HFFc6 (cell line): Measurements from ENCODE around the gene SLITRK1. TPM values are rescaled to one million over a fixed set of nuclear protein-coding genes. Genes with fewer than 3 reads are reported as not detected.

Experiments used
- DNase-seq: peaks from one replicate; pipeline ENCODE4 v3.0.0-alpha.2; 2018
- H3K27ac Mint-ChIP-seq: 2 replicates; pipeline ENCODE4 v1.8.0; 2020; ENCODE audit warnings: mild to moderate bottlenecking, mixed read lengths
- H3K27me3 Mint-ChIP-seq: 2 replicates; pipeline ENCODE4 v1.8.0; 2021; ENCODE audit warnings: mild to moderate bottlenecking, moderate library complexity, mixed read lengths; ENCODE audit not compliant: insufficient read depth
- H3K36me3 Mint-ChIP-seq: 2 replicates; pipeline ENCODE4 v1.8.0; 2021; ENCODE audit warnings: low read depth, mixed read lengths
- H3K4me1 Mint-ChIP-seq: 2 replicates; pipeline ENCODE4 v1.8.0; 2020; ENCODE audit warnings: low read depth, mixed read lengths
- H3K4me3 Mint-ChIP-seq: 2 replicates; pipeline ENCODE4 v1.8.0; 2020; ENCODE audit warnings: mild to moderate bottlenecking, moderate library complexity, mixed read lengths
- H3K9me3 Mint-ChIP-seq: 2 replicates; pipeline ENCODE4 v1.8.0; 2020; ENCODE audit warnings: mild to moderate bottlenecking, mixed read lengths
- total RNA-seq, 6 experiments: library from RNA; stranded (reverse); fragmentation: NEBNext Ultra II Directional; extraction: Animal tissue kit (Norgen Biotek cat#: 25700); gene quantifications; 2 replicates in 1 of 6; 3 replicates in 5 of 6; pipeline ENCODE4 v1.2.3, GENCODE V29; 2021
- TF ChIP-seq, protein P1 (sequence below): fragments of 200-600 bp; sonication (generic); IDR thresholded peaks from 2 replicates; pipeline ENCODE4 v1.5.0; 2021; ENCODE audit warnings: antibody characterized with exemption, mild to moderate bottlenecking

The SLITRK1 gene
- total RNA-seq, 6 experiments from 2014 or later = 9.1 to 23.2 (median 11.1) TPM

DNA sequence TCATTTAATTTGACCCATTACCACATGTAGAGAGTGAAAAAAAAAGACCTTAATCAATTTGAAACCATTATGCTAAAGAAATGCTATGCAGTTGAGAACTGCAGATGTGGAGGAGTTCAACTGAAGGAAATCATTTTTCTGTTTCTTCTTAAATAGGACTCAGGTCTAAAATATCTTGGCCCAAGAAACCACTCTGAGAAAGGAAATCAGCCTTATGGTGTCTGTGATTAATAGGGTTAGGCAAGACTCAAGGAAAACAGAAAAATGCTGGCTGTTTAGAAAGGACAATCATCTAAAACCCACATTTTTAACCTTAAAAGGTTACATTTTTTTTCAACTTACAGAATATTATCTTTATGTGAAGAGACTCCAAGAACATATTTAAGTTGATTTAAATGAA lies 1.9 kb upstream of the SLITRK1 start:
- Mint-ChIP-seq H3K27me3 (peaks cover 6% of the 10 kb centered on the region; the same call in 1 of the 2 replicates), H3K4me3 (0 out of 2 replicates have a peak overlapping the region, but pooled peaks have one; percentile 90), H3K9me3 (peaks cover 7% of the 10 kb centered on the region; the same call in 1 of the 2 replicates), H3K4me1 (peaks cover 58% of the 10 kb centered on the region), H3K36me3 (peaks cover 9% of the 10 kb centered on the region), H3K27ac (no peak overlapping the region; the same call in 1 of the 2 replicates)
- TF ChIP-seq, protein P1, sequence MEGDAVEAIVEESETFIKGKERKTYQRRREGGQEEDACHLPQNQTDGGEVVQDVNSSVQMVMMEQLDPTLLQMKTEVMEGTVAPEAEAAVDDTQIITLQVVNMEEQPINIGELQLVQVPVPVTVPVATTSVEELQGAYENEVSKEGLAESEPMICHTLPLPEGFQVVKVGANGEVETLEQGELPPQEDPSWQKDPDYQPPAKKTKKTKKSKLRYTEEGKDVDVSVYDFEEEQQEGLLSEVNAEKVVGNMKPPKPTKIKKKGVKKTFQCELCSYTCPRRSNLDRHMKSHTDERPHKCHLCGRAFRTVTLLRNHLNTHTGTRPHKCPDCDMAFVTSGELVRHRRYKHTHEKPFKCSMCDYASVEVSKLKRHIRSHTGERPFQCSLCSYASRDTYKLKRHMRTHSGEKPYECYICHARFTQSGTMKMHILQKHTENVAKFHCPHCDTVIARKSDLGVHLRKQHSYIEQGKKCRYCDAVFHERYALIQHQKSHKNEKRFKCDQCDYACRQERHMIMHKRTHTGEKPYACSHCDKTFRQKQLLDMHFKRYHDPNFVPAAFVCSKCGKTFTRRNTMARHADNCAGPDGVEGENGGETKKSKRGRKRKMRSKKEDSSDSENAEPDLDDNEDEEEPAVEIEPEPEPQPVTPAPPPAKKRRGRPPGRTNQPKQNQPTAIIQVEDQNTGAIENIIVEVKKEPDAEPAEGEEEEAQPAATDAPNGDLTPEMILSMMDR = no peak
- peak; percentile 59 for DNase-seq

DNA sequence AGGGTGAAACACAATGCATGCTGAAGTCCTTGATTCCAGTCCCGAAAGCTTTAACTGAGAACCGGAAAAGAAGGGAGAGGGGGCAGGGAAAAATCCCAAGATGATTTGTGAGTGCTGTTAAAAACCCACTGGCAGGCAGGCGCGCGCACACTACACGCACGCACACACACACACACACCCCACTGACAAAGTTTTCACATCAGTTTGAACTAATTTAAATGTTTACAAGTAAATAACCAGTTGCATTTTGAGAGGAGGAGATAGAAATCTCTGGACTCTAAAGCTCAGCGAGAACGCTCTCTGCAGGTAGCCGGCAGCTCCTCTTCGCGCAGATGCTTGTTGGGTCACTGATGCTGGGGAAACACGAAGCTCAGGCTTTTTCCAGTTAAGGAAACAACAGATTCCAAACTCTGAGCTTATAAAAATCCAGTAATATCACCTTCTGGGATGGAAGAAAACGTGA lies 818 bp upstream of the SLITRK1 start:
- peak overlapping the region; percentile 90 for H3K4me3 Mint-ChIP-seq
- H3K4me1 Mint-ChIP-seq = peaks cover 69% of the 10 kb centered on the region
- peaks cover 7% of the 10 kb centered on the region; the same call in 1 of the 2 replicates for H3K27me3 Mint-ChIP-seq
- peaks cover 18% of the 10 kb centered on the region for H3K36me3 Mint-ChIP-seq
- DNase-seq = no peak
- H3K27ac Mint-ChIP-seq = no peak overlapping the region; the same call in 1 of the 2 replicates
- peaks cover 9% of the 10 kb centered on the region; the same call in 1 of the 2 replicates for H3K9me3 Mint-ChIP-seq
- TF ChIP-seq, protein P1 = no peak

DNA sequence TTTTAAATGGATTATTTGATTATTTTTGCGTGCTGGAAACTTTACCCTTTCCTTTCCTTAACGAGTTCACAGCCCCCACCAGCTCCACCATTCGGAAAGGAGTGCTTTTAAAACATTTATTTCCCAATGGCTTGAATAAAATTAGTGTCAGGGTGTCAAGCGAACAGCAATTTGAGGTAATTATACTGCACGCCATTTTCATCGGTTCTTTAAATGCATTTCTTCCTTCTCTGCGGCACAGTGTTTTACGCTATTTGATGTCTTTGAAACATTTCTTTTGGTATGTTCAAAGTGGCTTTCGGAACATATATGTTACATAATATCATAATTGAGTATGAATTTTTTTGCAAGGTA lies 309 bp upstream of the SLITRK1 start:
- Mint-ChIP-seq H3K4me3 (peak overlapping the region; percentile 90), H3K4me1 (peaks cover 74% of the 10 kb centered on the region), H3K27ac (no peak overlapping the region), H3K27me3 (peaks cover 7% of the 10 kb centered on the region; the same call in 1 of the 2 replicates), H3K36me3 (peaks cover 18% of the 10 kb centered on the region), H3K9me3 (peaks cover 9% of the 10 kb centered on the region; the same call in 1 of the 2 replicates)
- no peak for DNase-seq
- TF ChIP-seq, protein P1 = no peak

DNA sequence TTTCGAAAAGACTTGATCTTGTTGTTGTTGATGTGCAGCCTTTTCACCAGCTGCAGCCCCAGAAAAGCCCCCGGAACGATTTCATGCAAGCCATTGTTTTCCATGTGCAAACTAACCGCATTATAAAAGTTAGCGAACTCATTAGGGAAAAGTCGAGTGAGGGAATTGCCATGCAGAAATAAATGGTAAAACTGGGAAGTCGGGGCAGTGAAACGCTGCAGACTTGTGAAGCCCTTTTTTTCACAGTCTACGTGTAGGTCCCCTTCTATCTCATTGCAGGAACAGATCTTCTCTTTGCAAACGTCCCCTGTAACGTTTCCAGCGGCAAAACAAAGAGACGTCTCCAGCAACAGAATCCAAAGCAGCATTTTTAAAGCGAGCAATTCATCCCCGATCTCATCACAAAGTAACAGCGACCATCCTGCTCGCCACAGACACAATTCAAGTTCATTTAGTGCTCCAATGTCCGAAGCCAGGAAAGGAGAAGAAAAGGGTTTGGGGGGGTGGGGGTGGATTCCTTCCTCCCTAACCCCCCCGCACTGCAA lies 1.1 kb downstream of the SLITRK1 start:
- H3K9me3 Mint-ChIP-seq = peaks cover 9% of the 10 kb centered on the region; the same call in 1 of the 2 replicates
- TF ChIP-seq, protein P1 = no peak
- peaks cover 7% of the 10 kb centered on the region; the same call in 1 of the 2 replicates for H3K27me3 Mint-ChIP-seq
- DNase-seq = no peak
- H3K4me1 Mint-ChIP-seq = peaks cover 87% of the 10 kb centered on the region
- H3K27ac Mint-ChIP-seq = peak overlapping the region; percentile 29; the same call in 1 of the 2 replicates
- peak overlapping the region; percentile 90 for H3K4me3 Mint-ChIP-seq
- H3K36me3 Mint-ChIP-seq = peaks cover 25% of the 10 kb centered on the region

DNA sequence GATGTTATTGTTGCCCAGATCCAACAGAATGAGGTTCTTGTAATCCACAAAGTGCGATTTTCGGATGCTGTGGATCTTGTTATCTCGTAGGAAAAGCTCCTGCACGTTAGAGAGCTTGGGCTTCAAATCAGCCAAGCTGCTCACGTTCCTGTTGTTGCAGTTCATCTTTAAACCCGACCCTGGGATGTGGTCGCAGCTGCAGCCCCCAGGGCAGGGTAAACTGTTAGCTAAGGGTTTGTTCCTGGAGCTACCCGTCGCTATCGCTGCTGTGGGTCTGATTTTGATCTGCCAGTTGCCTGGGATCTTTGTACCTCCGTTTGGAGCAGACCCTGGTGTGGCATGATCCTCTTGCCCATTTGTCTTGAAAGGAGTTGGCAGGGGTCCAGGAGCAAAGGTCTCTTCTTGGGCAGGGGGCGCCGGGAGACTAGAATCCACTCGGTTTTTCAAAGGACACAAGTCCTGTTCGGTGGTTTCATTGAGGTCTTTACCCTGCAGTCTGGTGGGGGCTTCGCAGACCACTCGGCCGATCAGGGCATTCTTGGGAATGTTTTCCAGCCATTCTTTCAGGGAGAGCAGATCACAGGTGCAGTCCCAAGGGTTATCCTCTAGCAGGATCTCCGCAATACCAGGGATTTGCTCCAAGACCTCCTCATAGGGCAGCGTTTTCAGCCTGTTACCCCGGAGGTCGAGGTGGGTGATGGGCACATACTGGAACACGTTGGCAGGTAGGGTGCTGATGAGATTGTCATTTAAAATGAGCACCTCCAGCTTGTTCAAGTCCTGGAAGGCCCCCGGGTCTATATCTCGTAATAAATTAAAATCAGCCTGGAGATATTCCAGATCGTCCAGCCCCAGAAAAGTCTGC lies 1.8 kb downstream of the SLITRK1 start:
- DNase-seq = no peak
- H3K27ac Mint-ChIP-seq = peak overlapping the region; percentile 24; the same call in 1 of the 2 replicates
- TF ChIP-seq, protein P1 = no peak
- peaks cover 95% of the 10 kb centered on the region for H3K4me1 Mint-ChIP-seq
- peak overlapping the region; percentile 90 for H3K4me3 Mint-ChIP-seq
- peaks cover 27% of the 10 kb centered on the region for H3K36me3 Mint-ChIP-seq
- H3K9me3 Mint-ChIP-seq = peaks cover 9% of the 10 kb centered on the region; the same call in 1 of the 2 replicates
- peaks cover 7% of the 10 kb centered on the region; the same call in 1 of the 2 replicates for H3K27me3 Mint-ChIP-seq
